DOHH2 (cell line): ENCODE results near the gene DSCAM.

Experiments used
- CTCF ChIP-seq: fragments of 200-600 bp; sonication (generic); IDR thresholded peaks from one replicate; pipeline ENCODE4 v1.5.1; 2014; ENCODE audit warnings: antibody characterized with exemption, mild to moderate bottlenecking, low read depth, low read length; ENCODE audit not compliant: poor library complexity, severe bottlenecking
- EZH2phosphoT487 ChIP-seq: fragments of 200-600 bp; sonication (generic); IDR thresholded peaks from 2 replicates; pipeline ENCODE4 v1.6.1; 2017; ENCODE audit warnings: borderline replicate concordance, mild to moderate bottlenecking, antibody characterized with exemption, low read length, moderate library complexity, mixed read lengths

DNA sequence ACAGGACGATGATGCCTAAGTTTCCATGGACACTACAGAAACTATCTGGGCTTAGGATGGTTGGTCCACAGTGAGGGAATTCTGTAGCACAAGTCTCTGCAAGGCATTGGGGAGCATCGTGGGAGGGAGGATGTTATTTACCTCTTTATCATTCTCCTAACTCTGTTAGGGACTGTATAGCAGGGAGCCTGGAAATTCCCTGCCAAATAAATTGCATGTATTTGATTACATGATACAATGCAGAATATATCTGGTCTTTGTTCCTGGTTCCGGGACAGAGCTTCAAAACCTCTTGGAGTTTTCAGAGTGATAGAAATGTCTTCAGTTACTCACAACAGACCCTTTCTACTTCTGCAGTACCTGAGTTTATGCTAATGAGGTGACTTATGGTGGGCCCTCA is 593.8 kb downstream of the DSCAM start:
- TF ChIP-seq CTCF (no peak), EZH2phosphoT487 (no peak)
